Smooth muscle cell of bladder (primary cell): ENCODE results near the gene HSD11B1L. TPM values are rescaled to one million over a fixed set of nuclear protein-coding genes. Genes with fewer than 3 reads are reported as not detected.

Experiments
- total RNA-seq: library from RNA; depleted of rRNA; stranded (reverse); fragments of >200 nt; gene quantifications from 2 replicates; pipeline ENCODE4 v1.2.3, GENCODE V29; 2014

Gene HSD11B1L
- 7.8 and 11.3 TPM in 2 replicates for total RNA-seq

DNA sequence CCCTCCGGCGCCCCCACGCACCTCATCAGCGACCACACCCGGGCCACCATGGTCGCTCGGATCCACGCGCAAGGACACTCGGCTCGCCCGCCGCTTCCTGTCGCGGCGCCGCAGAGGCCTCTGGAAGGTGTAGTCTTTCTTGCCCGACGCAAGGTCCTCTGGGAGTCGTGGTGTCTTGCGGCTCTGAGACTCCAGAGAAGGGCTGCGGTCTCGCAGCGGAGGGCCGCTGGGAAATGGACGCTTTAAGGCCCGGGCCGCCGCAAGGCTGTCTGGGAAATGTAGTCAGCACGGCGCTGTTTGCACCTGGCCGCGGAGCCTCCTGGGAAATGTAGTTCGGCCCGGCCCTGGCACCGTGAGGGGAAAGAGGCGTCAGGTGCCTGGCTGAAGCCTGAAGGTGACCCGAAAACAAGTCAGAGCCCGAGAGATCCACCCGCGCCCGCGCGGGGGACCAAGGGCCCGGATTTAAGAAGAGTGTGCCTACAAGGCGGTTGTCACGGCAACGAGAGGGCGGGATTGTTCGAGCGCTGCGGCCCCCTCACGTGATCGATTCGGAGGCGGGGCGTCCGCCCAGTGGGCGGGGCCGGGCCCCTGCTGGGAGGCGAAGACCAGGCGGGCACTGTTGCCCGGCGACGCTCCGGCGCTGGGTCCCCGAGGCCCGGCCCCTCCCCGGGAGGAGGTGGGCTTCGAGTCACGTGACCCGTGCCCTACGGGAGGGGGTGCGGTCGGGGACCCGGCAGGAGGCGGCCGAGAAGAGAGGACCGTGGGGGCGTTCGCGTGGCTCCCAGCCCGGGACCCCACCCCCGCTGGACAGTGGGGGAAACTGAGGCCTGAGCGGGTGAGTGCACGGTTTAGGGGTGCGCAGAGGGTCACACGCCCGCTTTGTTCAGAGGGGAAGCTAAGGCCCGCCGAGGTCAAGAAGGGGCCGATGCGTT is at the start of gene HSD11B1L, which contains the start of gene MICOS13:
Gene HSD11B1L (plus strand): TSS at position 591 of the 932 bp plus-strand sequence. CDS start 3,806 bp downstream, outside the sequence.
Gene MICOS13 (minus strand): TSS at position 80 of the 932 bp plus-strand sequence. CDS start 30 bp downstream, at position 50.

DNA sequence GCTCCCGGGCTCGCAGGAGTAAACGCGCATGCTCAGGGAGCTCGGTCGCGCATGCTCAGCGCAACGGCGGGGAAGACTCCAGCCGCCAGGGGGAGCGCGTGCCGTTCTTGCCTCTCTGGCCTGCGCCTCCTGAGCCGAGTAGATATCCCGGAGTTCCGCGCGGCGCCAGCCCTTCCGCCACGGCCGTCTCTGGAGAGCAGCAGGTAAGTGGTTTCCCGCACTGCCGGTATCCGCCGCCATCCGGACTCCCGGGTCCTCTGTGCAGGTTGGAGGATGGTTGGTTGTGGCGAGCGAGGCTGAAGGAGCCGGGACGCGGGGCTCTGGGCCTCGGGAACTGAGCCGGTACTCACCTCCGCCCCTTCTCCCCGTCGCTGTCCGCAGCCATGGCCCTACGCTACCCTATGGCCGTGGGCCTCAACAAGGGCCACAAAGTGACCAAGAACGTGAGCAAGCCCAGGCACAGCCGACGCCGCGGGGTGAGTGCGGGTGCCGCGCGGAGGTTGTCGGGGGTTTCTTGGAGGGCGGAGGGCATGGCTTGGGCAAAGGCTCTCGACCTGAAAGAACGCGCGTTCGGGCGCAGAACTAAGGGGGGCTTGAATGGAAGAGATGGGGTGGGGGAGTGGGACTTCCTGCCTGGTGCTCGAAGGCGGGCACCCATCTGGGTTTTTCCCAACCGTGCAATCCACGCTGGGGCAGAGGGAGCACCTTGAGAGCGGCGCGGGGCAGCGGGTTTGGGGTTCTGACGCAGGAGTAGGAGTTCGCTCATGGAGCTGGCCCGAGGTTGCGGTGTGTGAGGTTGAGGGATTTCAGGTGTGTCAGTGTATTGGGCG is 9.5 kb downstream of the HSD11B1L start, which contains the start of gene RPL36:
Gene RPL36 (plus strand): TSS at position 171 of the 830 bp plus-strand sequence. CDS start 213 bp downstream, at position 384.

DNA sequence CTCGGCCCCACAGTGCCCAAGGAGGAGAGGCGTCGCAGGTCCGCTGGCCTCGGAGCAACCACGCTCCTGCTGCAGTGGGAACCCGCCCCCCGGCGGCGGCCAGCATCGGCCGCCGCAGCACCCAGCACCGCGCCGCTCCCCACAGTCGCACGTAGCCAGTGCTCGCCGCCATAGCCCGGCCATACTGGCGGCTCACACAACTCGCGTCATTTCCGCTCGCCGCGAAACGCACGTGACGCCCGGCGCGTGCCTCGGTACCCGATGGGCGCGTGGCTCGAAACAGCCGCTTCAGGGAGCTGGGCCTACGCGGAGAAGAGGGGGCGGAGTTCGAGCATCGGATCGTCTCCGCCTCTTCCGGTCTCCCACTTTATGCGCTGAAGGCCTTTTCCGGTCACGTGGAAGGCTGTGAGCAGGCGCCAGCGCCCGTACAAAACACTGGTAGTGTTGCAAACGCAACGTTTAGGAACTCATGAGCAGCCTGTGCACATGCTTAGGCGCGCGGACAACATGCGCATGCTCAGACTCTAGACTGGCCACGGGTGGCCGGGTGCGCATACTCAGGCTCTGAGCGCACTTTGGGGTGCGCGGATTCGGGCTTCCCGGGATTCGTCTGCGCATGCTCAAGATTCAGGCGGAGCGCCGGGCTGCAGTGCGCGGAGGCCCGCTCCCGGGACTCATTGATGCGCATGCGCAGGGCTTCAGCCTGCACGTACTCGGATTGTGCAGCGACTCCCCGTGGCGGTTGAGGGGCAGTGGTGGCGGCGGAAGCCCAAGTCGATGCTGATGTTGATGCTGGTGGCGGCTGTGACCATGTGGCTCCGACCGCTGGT is 39.3 kb downstream of the HSD11B1L start, which contains the start of the genes CATSPERD and LONP1:
Gene CATSPERD (plus strand): TSS at position 677 of the 830 bp plus-strand sequence. CDS start 101 bp downstream, at position 778.
Gene LONP1 (minus strand): TSS at position 186 of the 830 bp plus-strand sequence. CDS start 14 bp downstream, at position 172.

Other genes with a start within 250 kb of the HSD11B1L start
- gene ZNRF4, start 225.6 kb upstream of the HSD11B1L start, total RNA-seq = not detected in 2 replicates
- gene TINCR, start 113.1 kb upstream of the HSD11B1L start, total RNA-seq = 0.09 and 0.28 TPM in 2 replicates
- 26.5 and 38.3 TPM in 2 replicates for gene SAFB2, start 58.3 kb upstream of the HSD11B1L start, total RNA-seq
- 39.3 and 56.0 TPM in 2 replicates for gene SAFB, start 57.9 kb upstream of the HSD11B1L start, total RNA-seq
- gene MICOS13, start 511 bp upstream of the HSD11B1L start, total RNA-seq = 41.6 and 47.9 TPM in 2 replicates
- 553 and 660 TPM in 2 replicates for gene RPL36, start 9.3 kb downstream of the HSD11B1L start, total RNA-seq
- 128 and 131 TPM in 2 replicates for gene LONP1, start 39.1 kb downstream of the HSD11B1L start, total RNA-seq
- not detected in 2 replicates for gene CATSPERD, start 39.6 kb downstream of the HSD11B1L start, total RNA-seq
- gene PRR22, start 103.7 kb downstream of the HSD11B1L start, total RNA-seq = 0.14 and 0.28 TPM in 2 replicates
- 19.5 and 28.3 TPM in 2 replicates for gene DUS3L, start 110.1 kb downstream of the HSD11B1L start, total RNA-seq
- gene NRTN, start 124.0 kb downstream of the HSD11B1L start, total RNA-seq = 0.14 and 0.18 TPM in 2 replicates
- not detected in 2 replicates for gene FUT6, start 158.7 kb downstream of the HSD11B1L start, total RNA-seq
- gene FUT3, start 170.4 kb downstream of the HSD11B1L start, total RNA-seq = not detected in 2 replicates
- not detected in 2 replicates for gene FUT5, start 189.5 kb downstream of the HSD11B1L start, total RNA-seq
- gene NDUFA11, start 222.8 kb downstream of the HSD11B1L start, total RNA-seq = 254 and 299 TPM in 2 replicates
- 6.3 and 6.7 TPM in 2 replicates for gene VMAC, start 223.8 kb downstream of the HSD11B1L start, total RNA-seq
- 3.7 and 6.4 TPM in 2 replicates for gene CAPS, start 233.2 kb downstream of the HSD11B1L start, total RNA-seq